DND-41 (cell line): ENCODE measurements around the gene CDC25B.

Experiments used
- CTCF ChIP-seq: IDR thresholded peaks from 2 replicates; pipeline ENCODE4 v1.5.1; 2012; ENCODE audit warnings: borderline replicate concordance, low read length, moderate library complexity, mild to moderate bottlenecking; ENCODE audit not compliant: poor library complexity, severe bottlenecking; ENCODE audit errors: extremely low read depth
- EZH2 ChIP-seq: IDR thresholded peaks from 3 replicates; pipeline ENCODE4 v1.6.1; 2012; ENCODE audit warnings: borderline replicate concordance, low read depth, mild to moderate bottlenecking, moderate library complexity, low read length, inconsistent platforms; ENCODE audit not compliant: severe bottlenecking

GRCh38 chr20:3751305-3751674 is 44.8 kb upstream of the CDC25B start:
- TF ChIP-seq CTCF, result no peak
- no peak for TF ChIP-seq EZH2
